SK-N-SH treated with all-trans-retinoic acid at 6 μM for 48 hours (cell line): ENCODE results near the gene LHX2.

Experiments used
- BACH2 ChIP-seq: fragments of 250-450 bp; sonication (Bioruptor Pico); IDR thresholded peaks from 2 replicates; pipeline ENCODE4 v1.9.0; 2021; ENCODE audit warnings: mild to moderate bottlenecking, borderline replicate concordance
- ESRRG ChIP-seq: fragments of 250-450 bp; sonication (Bioruptor Pico); IDR thresholded peaks from 2 replicates; pipeline ENCODE4 v1.6.1; 2021; ENCODE audit warnings: mild to moderate bottlenecking
- GLIS3 ChIP-seq: fragments of 250-450 bp; sonication (Bioruptor Pico); IDR thresholded peaks from 2 replicates; pipeline ENCODE4 v1.5.0; 2020; ENCODE audit warnings: mild to moderate bottlenecking, moderate library complexity
- OSR1 ChIP-seq: fragments of 250-450 bp; sonication (Bioruptor Pico); IDR thresholded peaks from 2 replicates; pipeline ENCODE4 v1.8.0; 2022; ENCODE audit warnings: moderate library complexity, mild to moderate bottlenecking, inconsistent platforms
- PPARA ChIP-seq: fragments of 250-450 bp; sonication (Bioruptor Pico); IDR thresholded peaks from 2 replicates; pipeline ENCODE4 v1.5.0; 2020; ENCODE audit warnings: mild to moderate bottlenecking, borderline replicate concordance
- TCF4 ChIP-seq: fragments of 250-450 bp; sonication (Bioruptor Pico); IDR thresholded peaks from 2 replicates; pipeline ENCODE4 v1.8.0; 2021; ENCODE audit warnings: mild to moderate bottlenecking, moderate library complexity, borderline replicate concordance
- TOX ChIP-seq: fragments of 250-450 bp; sonication (Bioruptor Pico); IDR thresholded peaks from 2 replicates; pipeline ENCODE4 v1.8.0; 2021; ENCODE audit warnings: mild to moderate bottlenecking, moderate library complexity, borderline replicate concordance
- ZC3H10 ChIP-seq: fragments of 250-450 bp; sonication (Bioruptor Pico); IDR thresholded peaks from 2 replicates; pipeline ENCODE4 v1.5.1; 2021; ENCODE audit warnings: mild to moderate bottlenecking, moderate library complexity
- ZFP3 ChIP-seq: fragments of 250-450 bp; sonication (Bioruptor Pico); IDR thresholded peaks from 2 replicates; pipeline ENCODE4 v1.5.0; 2020; ENCODE audit warnings: mild to moderate bottlenecking, moderate library complexity
- ZFP30 ChIP-seq: fragments of 450-650 bp; formaldehyde crosslinking; IDR thresholded peaks from 2 replicates; pipeline ENCODE4 v1.5.0; 2022; ENCODE audit warnings: mild to moderate bottlenecking, moderate library complexity
- ZNF70 ChIP-seq: fragments of 450-650 bp; formaldehyde crosslinking; IDR thresholded peaks from 2 replicates; pipeline ENCODE4 v1.5.0; 2020; ENCODE audit warnings: mild to moderate bottlenecking, moderate library complexity
- TF ChIP-seq, protein P1 (sequence below): fragments of 250-450 bp; sonication (Bioruptor Pico); IDR thresholded peaks from 2 replicates; pipeline ENCODE4 v1.5.0; 2020; ENCODE audit warnings: mild to moderate bottlenecking, moderate library complexity
- TF ChIP-seq, protein P2 (sequence below): fragments of 250-450 bp; sonication (Bioruptor Pico); IDR thresholded peaks from 2 replicates; pipeline ENCODE4 v1.8.0; 2020; ENCODE audit warnings: mild to moderate bottlenecking, moderate library complexity, borderline replicate concordance

DNA sequence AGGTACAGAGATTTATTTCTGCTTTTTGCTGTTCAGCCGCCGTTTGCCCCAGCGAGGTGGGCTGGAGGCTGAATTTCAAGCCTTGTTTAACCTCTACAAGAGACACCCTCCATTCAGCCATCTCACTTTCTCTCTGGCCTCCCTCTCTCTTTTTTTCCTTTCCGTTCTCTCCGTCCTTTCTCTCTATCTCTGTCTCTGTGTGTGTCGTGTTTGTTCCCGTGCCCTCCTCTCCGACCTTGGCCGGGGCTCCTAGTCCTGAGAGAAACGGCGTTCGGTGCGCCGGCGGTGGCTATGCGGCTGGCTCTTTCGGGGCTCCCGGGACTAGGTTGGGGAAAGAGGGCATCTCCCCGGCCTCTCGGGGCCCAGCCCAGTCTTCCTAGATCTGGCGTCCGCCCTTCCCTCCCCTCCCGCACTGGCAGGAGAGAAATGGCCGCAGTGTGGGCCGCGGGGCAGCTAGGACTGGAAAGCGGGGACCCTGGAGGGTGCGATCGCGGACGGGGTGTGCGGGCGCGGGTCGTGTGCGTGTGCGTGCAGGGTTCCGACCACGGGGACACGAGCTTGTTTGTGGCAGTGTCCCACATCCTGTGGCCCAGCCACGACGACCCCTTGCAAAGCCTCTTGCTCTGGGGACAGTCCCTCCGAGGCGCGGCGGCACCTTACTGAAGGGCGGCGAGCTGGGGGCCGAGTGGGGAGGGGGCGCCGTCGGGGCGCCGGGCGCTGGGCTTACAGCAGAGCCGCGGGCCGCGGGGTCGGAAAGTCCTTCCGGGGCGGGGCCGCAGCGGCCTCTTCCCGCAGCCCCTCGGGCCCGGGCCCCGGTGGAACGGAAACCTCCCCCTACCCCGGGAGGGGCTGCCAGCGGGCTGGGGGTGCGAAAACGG, 5.7 kb downstream of the LHX2 start:
- TF ChIP-seq TOX (CRISPR knock-in tag): no peak
- no peak for TF ChIP-seq ZFP3 (CRISPR knock-in tag)
- TF ChIP-seq ZC3H10 (CRISPR knock-in tag): no peak
- TF ChIP-seq, protein P1, sequence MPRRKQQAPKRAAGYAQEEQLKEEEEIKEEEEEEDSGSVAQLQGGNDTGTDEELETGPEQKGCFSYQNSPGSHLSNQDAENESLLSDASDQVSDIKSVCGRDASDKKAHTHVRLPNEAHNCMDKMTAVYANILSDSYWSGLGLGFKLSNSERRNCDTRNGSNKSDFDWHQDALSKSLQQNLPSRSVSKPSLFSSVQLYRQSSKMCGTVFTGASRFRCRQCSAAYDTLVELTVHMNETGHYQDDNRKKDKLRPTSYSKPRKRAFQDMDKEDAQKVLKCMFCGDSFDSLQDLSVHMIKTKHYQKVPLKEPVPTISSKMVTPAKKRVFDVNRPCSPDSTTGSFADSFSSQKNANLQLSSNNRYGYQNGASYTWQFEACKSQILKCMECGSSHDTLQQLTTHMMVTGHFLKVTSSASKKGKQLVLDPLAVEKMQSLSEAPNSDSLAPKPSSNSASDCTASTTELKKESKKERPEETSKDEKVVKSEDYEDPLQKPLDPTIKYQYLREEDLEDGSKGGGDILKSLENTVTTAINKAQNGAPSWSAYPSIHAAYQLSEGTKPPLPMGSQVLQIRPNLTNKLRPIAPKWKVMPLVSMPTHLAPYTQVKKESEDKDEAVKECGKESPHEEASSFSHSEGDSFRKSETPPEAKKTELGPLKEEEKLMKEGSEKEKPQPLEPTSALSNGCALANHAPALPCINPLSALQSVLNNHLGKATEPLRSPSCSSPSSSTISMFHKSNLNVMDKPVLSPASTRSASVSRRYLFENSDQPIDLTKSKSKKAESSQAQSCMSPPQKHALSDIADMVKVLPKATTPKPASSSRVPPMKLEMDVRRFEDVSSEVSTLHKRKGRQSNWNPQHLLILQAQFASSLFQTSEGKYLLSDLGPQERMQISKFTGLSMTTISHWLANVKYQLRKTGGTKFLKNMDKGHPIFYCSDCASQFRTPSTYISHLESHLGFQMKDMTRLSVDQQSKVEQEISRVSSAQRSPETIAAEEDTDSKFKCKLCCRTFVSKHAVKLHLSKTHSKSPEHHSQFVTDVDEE (CRISPR knock-in tag): no peak
- TF ChIP-seq BACH2 (CRISPR knock-in tag): no peak
- no peak for TF ChIP-seq OSR1
- TF ChIP-seq GLIS3: no peak
- TF ChIP-seq PPARA: no peak
- TF ChIP-seq ZFP30: no peak
- TF ChIP-seq, protein P2, sequence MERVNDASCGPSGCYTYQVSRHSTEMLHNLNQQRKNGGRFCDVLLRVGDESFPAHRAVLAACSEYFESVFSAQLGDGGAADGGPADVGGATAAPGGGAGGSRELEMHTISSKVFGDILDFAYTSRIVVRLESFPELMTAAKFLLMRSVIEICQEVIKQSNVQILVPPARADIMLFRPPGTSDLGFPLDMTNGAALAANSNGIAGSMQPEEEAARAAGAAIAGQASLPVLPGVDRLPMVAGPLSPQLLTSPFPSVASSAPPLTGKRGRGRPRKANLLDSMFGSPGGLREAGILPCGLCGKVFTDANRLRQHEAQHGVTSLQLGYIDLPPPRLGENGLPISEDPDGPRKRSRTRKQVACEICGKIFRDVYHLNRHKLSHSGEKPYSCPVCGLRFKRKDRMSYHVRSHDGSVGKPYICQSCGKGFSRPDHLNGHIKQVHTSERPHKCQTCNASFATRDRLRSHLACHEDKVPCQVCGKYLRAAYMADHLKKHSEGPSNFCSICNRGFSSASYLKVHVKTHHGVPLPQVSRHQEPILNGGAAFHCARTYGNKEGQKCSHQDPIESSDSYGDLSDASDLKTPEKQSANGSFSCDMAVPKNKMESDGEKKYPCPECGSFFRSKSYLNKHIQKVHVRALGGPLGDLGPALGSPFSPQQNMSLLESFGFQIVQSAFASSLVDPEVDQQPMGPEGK: no peak
- TF ChIP-seq ZNF70 (CRISPR knock-in tag): no peak
- no peak for TF ChIP-seq ESRRG
- no peak for TF ChIP-seq TCF4 (CRISPR knock-in tag)
